NB4 (cell line): ENCODE data around the gene C9orf85.

ENCODE experiments used
- DNase-seq: peaks from one replicate; pipeline ENCODE4 v3.0.0; 2010; ENCODE audit warnings: low read depth
- H3K4me3 ChIP-seq: one replicate; pipeline ENCODE4 v1.5.1; 2011; ENCODE audit warnings: mild to moderate bottlenecking, low read depth, low read length, moderate library complexity
- CTCF ChIP-seq: IDR thresholded peaks from one replicate; pipeline ENCODE4 v1.5.1; 2012; ENCODE audit warnings: low read depth, low read length
- MAX ChIP-seq: IDR thresholded peaks from 2 replicates; pipeline ENCODE4 v1.6.1; 2011; ENCODE audit warnings: low read depth, low read length
- MYC ChIP-seq: IDR thresholded peaks from 2 replicates; pipeline ENCODE4 v1.6.1; 2011; ENCODE audit warnings: low read depth, low read length
- POLR2A ChIP-seq: IDR thresholded peaks from 2 replicates; pipeline ENCODE4 v1.6.1; 2011; ENCODE audit warnings: mild to moderate bottlenecking; ENCODE audit not compliant: insufficient read length; ENCODE audit errors: extremely low read depth

C9orf85 gene

GRCh38 chr9:71929223-71929622, 17.8 kb downstream of the C9orf85 start:
- DNase-seq: no peak
- no peak overlapping the region for H3K4me3 ChIP-seq
- no peak for TF ChIP-seq POLR2A
- TF ChIP-seq MAX: no peak
- no peak for TF ChIP-seq MYC

GRCh38 chr9:71929791-71930440, 18.5 kb downstream of the C9orf85 start:
- no peak for DNase-seq
- H3K4me3 ChIP-seq: no peak overlapping the region
- TF ChIP-seq MAX: no peak
- TF ChIP-seq MYC: no peak
- no peak for TF ChIP-seq POLR2A
- no peak for TF ChIP-seq CTCF

GRCh38 chr9:71931166-71931565, 19.7 kb downstream of the C9orf85 start:
- DNase-seq: no peak
- TF ChIP-seq MAX (no peak), MYC (no peak), CTCF (no peak), POLR2A (no peak)
- H3K4me3 ChIP-seq: no peak overlapping the region

- TF ChIP-seq MAX (no peak), CTCF (no peak), POLR2A (no peak), MYC (no peak)
- no peak overlapping the region for H3K4me3 ChIP-seq
- DNase-seq: no peak
Measured at GRCh38 chr9:71936066-71936465, 24.6 kb downstream of the C9orf85 start.

GRCh38 chr9:71937070-71937625, 25.7 kb downstream of the C9orf85 start:
- no peak overlapping the region for H3K4me3 ChIP-seq
- no peak for DNase-seq

More at GRCh38 chr9:71937070-71937625, 25.7 kb downstream of the C9orf85 start:
- no peak for TF ChIP-seq MYC
- no peak for TF ChIP-seq CTCF
- no peak for TF ChIP-seq MAX
- no peak for TF ChIP-seq POLR2A
